GM12892 (cell line): ENCODE data around the gene XPA.

Source experiments
- POLR2A ChIP-seq: IDR thresholded peaks from 2 replicates; pipeline ENCODE4 v1.6.1; 2011; ENCODE audit warnings: low read depth, low read length, control low read depth
- TAF1 ChIP-seq: IDR thresholded peaks from 2 replicates; pipeline ENCODE4 v1.6.1; 2011; ENCODE audit warnings: low read depth, mild to moderate bottlenecking, control low read depth, low read length, borderline replicate concordance

DNA sequence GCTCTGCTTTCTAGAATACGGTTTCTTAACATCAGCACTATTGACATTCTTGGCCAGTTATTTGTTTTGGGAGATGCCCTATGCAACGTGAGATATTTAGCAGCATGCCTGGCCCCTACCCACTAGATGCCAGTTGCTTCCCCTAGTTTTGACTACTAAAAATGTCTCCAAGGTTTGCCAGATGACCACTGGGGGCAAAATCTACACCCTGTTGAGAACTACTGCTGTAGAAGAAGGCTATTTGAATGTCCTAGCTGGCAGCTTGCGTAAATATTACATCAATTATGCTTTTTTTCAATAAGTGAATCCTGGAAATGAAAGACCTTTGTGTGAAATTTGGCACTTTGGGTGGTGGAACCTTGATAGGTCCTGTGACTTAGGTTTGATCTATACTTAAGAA is 58.5 kb downstream of the XPA start:
- TF ChIP-seq POLR2A (no peak), TAF1 (no peak)
